NT2/D1 (cell line): ENCODE results near the gene ZBTB47.

Experiments
- SUZ12 ChIP-seq: IDR thresholded peaks from 2 replicates; pipeline ENCODE4 v1.6.1; 2011; ENCODE audit not compliant: insufficient read length, insufficient read depth; ENCODE audit errors: extremely low read depth
- YY1 ChIP-seq: IDR thresholded peaks from 2 replicates; pipeline ENCODE4 v1.6.1; 2011; ENCODE audit not compliant: insufficient read length, insufficient read depth
- ZNF274 ChIP-seq: IDR thresholded peaks from 2 replicates; pipeline ENCODE4 v1.6.1; 2011; ENCODE audit warnings: mild to moderate bottlenecking, low read depth, low read length

GRCh38 chr3:42696356-42697288, 43.1 kb downstream of the ZBTB47 start:
- TF ChIP-seq ZNF274, result no peak
- no peak for TF ChIP-seq SUZ12
- TF ChIP-seq YY1, result no peak
